ENCODE results near the gene SLC25A19.

The SLC25A19 gene

GRCh38 chr17:75237100-75238014, 51.9 kb downstream of the SLC25A19 start:
- Histone ChIP-seq H3F3A (ENCODE audit: control insufficient read depth, insufficient read depth) (peaks cover 8% of the 10 kb centered on the region; the same call in 1 of the 2 replicates), H4K20me1 (ENCODE audit: control insufficient read depth, insufficient read depth, low read depth, low read length) (peaks cover 4% of the 10 kb centered on the region; the same call in 1 of the 2 replicates), H3K4me2 (ENCODE audit: low read length) (no peak overlapping the region), H3K4me1 (ENCODE audit: control insufficient read depth, low read length) (peaks cover 14% of the 10 kb centered on the region), H3K79me2 (ENCODE audit: control insufficient read depth, low read length) (no peaks in the 10 kb centered on the region), H3K27me3 (ENCODE audit: control insufficient read depth, low read length) (no peaks in the 10 kb centered on the region), H3K9me3 (ENCODE audit: control insufficient read depth, insufficient read depth, low read length) (no peaks in the 10 kb centered on the region), H3K9me2 (replicated peaks; ENCODE audit: control insufficient read depth, low read length) (no peaks in the 10 kb centered on the region), H3K4me3 (ENCODE audit: low read length) (no peak overlapping the region), H3K27ac (ENCODE audit: low read depth, low read length) (no peak overlapping the region), H3K36me3 (ENCODE audit: control insufficient read depth, low read length) (peaks cover 88% of the 10 kb centered on the region)
- TF ChIP-seq CTCF (IDR thresholded peaks at IDR 0.05; ENCODE audit: low read depth, low read length, poor library complexity, severe bottlenecking) (no peak), EZH2phosphoT487 (IDR thresholded peaks at IDR 0.05; ENCODE audit: borderline replicate concordance, low read length) (no peak)

- H3K36me3 ChIP-seq (ENCODE audit: control insufficient read depth, low read length), result peaks cover 88% of the 10 kb centered on the region
Observed at GRCh38 chr17:75232786-75233185, 56.4 kb downstream of the SLC25A19 start.

GRCh38 chr17:75231741-75232464, 57.3 kb downstream of the SLC25A19 start:
- H3F3A ChIP-seq (ENCODE audit: control insufficient read depth, insufficient read depth), result peaks cover 6% of the 10 kb centered on the region; the same call in 1 of the 2 replicates
- H3K27ac ChIP-seq (ENCODE audit: low read depth, low read length), result no peak overlapping the region
- H4K20me1 ChIP-seq (ENCODE audit: control insufficient read depth, insufficient read depth, low read depth, low read length), result no peaks in the 10 kb centered on the region
- no peaks in the 10 kb centered on the region for H3K79me2 ChIP-seq (ENCODE audit: control insufficient read depth, low read length)
- H3K4me1 ChIP-seq (ENCODE audit: control insufficient read depth, low read length), result no peaks in the 10 kb centered on the region
- H3K4me3 ChIP-seq (ENCODE audit: low read length), result no peak overlapping the region
- H3K4me2 ChIP-seq (ENCODE audit: low read length), result no peak overlapping the region
- H3K9me3 ChIP-seq (ENCODE audit: control insufficient read depth, insufficient read depth, low read length), result no peaks in the 10 kb centered on the region
- H3K9me2 ChIP-seq (replicated peaks; ENCODE audit: control insufficient read depth, low read length), result no peaks in the 10 kb centered on the region
- TF ChIP-seq CTCF (IDR thresholded peaks at IDR 0.05; ENCODE audit: low read depth, low read length, poor library complexity, severe bottlenecking), result no peak
- TF ChIP-seq EZH2phosphoT487 (IDR thresholded peaks at IDR 0.05; ENCODE audit: borderline replicate concordance, low read length), result no peak
- H3K27me3 ChIP-seq (ENCODE audit: control insufficient read depth, low read length), result no peaks in the 10 kb centered on the region
- peaks cover 83% of the 10 kb centered on the region for H3K36me3 ChIP-seq (ENCODE audit: control insufficient read depth, low read length)

More at GRCh38 chr17:75232786-75233185, 56.4 kb downstream of the SLC25A19 start:
- Histone ChIP-seq H3K27me3 (ENCODE audit: control insufficient read depth, low read length) (no peaks in the 10 kb centered on the region), H3K79me2 (ENCODE audit: control insufficient read depth, low read length) (no peaks in the 10 kb centered on the region), H3K4me1 (ENCODE audit: control insufficient read depth, low read length) (no peaks in the 10 kb centered on the region), H3K9me2 (replicated peaks; ENCODE audit: control insufficient read depth, low read length) (no peaks in the 10 kb centered on the region), H3K27ac (ENCODE audit: low read depth, low read length) (no peak overlapping the region), H3F3A (ENCODE audit: control insufficient read depth, insufficient read depth) (peaks cover 6% of the 10 kb centered on the region; the same call in 1 of the 2 replicates), H3K9me3 (ENCODE audit: control insufficient read depth, insufficient read depth, low read length) (no peaks in the 10 kb centered on the region), H3K4me2 (ENCODE audit: low read length) (no peak overlapping the region), H3K4me3 (ENCODE audit: low read length) (no peak overlapping the region), H4K20me1 (ENCODE audit: control insufficient read depth, insufficient read depth, low read depth, low read length) (no peaks in the 10 kb centered on the region)
- TF ChIP-seq EZH2phosphoT487 (IDR thresholded peaks at IDR 0.05; ENCODE audit: borderline replicate concordance, low read length) (no peak), CTCF (IDR thresholded peaks at IDR 0.05; ENCODE audit: low read depth, low read length, poor library complexity, severe bottlenecking) (no peak)

Data from DOHH2 (cell line).